H1 (cell line): ENCODE results near the gene SHC1. TPM values are rescaled to one million over a fixed set of nuclear protein-coding genes. Genes with fewer than 3 reads are reported as not detected.

Source experiments
- CTCF ChIA-PET: fragments of 300-600 bp; sonication (Branson Sonifier 250); formaldehyde crosslinking; loops from one replicate; lab custom pipeline; 2021; ENCODE audit not compliant: partially characterized antibody; lab: Charles Lee
- POLR2A ChIA-PET: fragments of 300-600 bp; sonication (Branson Sonifier 250); formaldehyde crosslinking; loops from one replicate; lab custom pipeline; 2021; ENCODE audit warnings: inconsistent platforms; ENCODE audit not compliant: partially characterized antibody; lab: Charles Lee
- DNase-seq, 2 experiments: peaks; one replicate each; pipeline versions ENCODE4 v3.0.0 to v3.0.0-alpha.2; 2010 to 2022; ENCODE audit warnings: low spot score in 2 of 2, low read depth in 1 of 2, mixed read lengths in 1 of 2
- FAIRE-seq: peaks from 2 replicates; lab custom pipeline; 2011; peaks lifted over from hg19 to GRCh38; lab: Jason Lieb, UNC
- H2AFZ ChIP-seq: 2 replicates; pipeline ENCODE4 v1.8.1; 2012; ENCODE audit warnings: low read length, inconsistent platforms
- H2AK5ac ChIP-seq: 2 replicates; pipeline ENCODE4 v1.6.1; 2013; ENCODE audit warnings: low read depth, low read length
- H2BK120ac ChIP-seq: replicated peaks from 2 replicates; pipeline ENCODE3; 2013; ENCODE audit warnings: low read depth, low read length, inconsistent platforms
- H2BK12ac ChIP-seq: 2 replicates; pipeline ENCODE4 v1.6.1; 2013; ENCODE audit warnings: low read depth, low read length
- H2BK15ac ChIP-seq: 2 replicates; pipeline ENCODE4 v1.6.1; 2013; ENCODE audit warnings: low read length
- H2BK20ac ChIP-seq: 2 replicates; pipeline ENCODE4 v1.6.1; 2013; ENCODE audit warnings: low read length
- H2BK5ac ChIP-seq: 2 replicates; pipeline ENCODE4 v1.6.1; 2013; ENCODE audit warnings: low read depth, low read length
- H3K14ac ChIP-seq: 2 replicates; pipeline ENCODE4 v1.6.1; 2013; ENCODE audit warnings: inconsistent platforms; ENCODE audit not compliant: insufficient read length
- H3K18ac ChIP-seq: 2 replicates; pipeline ENCODE4 v1.6.1; 2013; ENCODE audit warnings: low read length; ENCODE audit errors: extremely low read depth
- H3K23ac ChIP-seq: 2 replicates; pipeline ENCODE4 v1.6.1; 2013; ENCODE audit warnings: inconsistent platforms; ENCODE audit not compliant: insufficient read length
- H3K23me2 ChIP-seq: 2 replicates; pipeline ENCODE4 v1.6.1; 2013; ENCODE audit warnings: low read depth, low read length
- H3K27ac ChIP-seq: 2 replicates; pipeline ENCODE4 v1.6.1; 2011; ENCODE audit warnings: low read depth, low read length, inconsistent platforms
- H3K27me3 ChIP-seq, 4 experiments: replicated peaks in 1 of 4; 1 replicate in 1 of 4; 2 replicates in 3 of 4; pipeline versions ENCODE4 v1.6.1 to v1.8.1; 2011 to 2013; ENCODE audit warnings: low read length in 3 of 4, mild to moderate bottlenecking in 3 of 4, inconsistent platforms in 2 of 4, mixed read lengths in 2 of 4, moderate library complexity in 1 of 4; ENCODE audit not compliant: control insufficient read depth in 3 of 4, insufficient read depth in 3 of 4; ENCODE audit errors: extremely low read depth in 1 of 4
- H3K36me3 ChIP-seq, 4 experiments: 2 replicates each; pipeline versions ENCODE4 v1.6.1 to v1.8.1; 2011 to 2013; ENCODE audit warnings: mild to moderate bottlenecking in 4 of 4, low read length in 3 of 4, moderate library complexity in 2 of 4, control low read depth in 1 of 4, inconsistent platforms in 1 of 4; ENCODE audit not compliant: insufficient read depth in 4 of 4, control insufficient read depth in 2 of 4
- H3K4ac ChIP-seq: replicated peaks from 2 replicates; pipeline ENCODE3; 2013; ENCODE audit warnings: low read length, low read depth, mixed read lengths, inconsistent platforms; ENCODE audit not compliant: insufficient read length
- H3K4me1 ChIP-seq, 4 experiments: replicated peaks in 1 of 4; 1 replicate in 1 of 4; 2 replicates in 3 of 4; pipeline versions ENCODE4 v1.6.1 to v1.8.1; 2011 to 2013; ENCODE audit warnings: low read length in 3 of 4, inconsistent platforms in 2 of 4, mixed read lengths in 1 of 4; ENCODE audit not compliant: insufficient read depth in 4 of 4, control insufficient read depth in 3 of 4
- H3K4me2 ChIP-seq, 2 experiments: 2 replicates each; pipeline versions ENCODE4 v1.6.1 to v1.8.1; 2011 to 2013; ENCODE audit warnings: low read depth in 2 of 2, low read length in 2 of 2, control low read depth in 1 of 2, inconsistent platforms in 1 of 2, mild to moderate bottlenecking in 1 of 2; ENCODE audit not compliant: insufficient read depth in 1 of 2
- H3K4me3 ChIP-seq, 4 experiments: fragments of 200-600, 300-600 bp in 1 of 4; sonication (generic), shearing (Covaris generic), sonication (Bioruptor Twin) in 1 of 4; 2 replicates each; pipeline versions ENCODE4 v1.5.1 to v1.8.1; 2011 to 2016; ENCODE audit warnings: low read length in 4 of 4, low read depth in 3 of 4, control low read depth in 2 of 4, inconsistent platforms in 2 of 4, mild to moderate bottlenecking in 2 of 4, mixed read lengths in 1 of 4, moderate library complexity in 1 of 4; ENCODE audit not compliant: insufficient read depth in 2 of 4; ENCODE audit errors: extremely low read depth in 1 of 4
- H3K56ac ChIP-seq: replicated peaks from 2 replicates; pipeline ENCODE3; 2013; ENCODE audit warnings: low read depth, mild to moderate bottlenecking, mixed read lengths, low read length, inconsistent platforms; ENCODE audit not compliant: insufficient read length
- H3K79me1 ChIP-seq: 2 replicates; pipeline ENCODE4 v1.6.1; 2013; ENCODE audit warnings: low read depth, low read length, control low read depth
- H3K79me2 ChIP-seq, 2 experiments: 2 replicates each; pipeline versions ENCODE4 v1.6.1 to v1.8.1; 2012 to 2013; ENCODE audit warnings: low read length in 2 of 2, mild to moderate bottlenecking in 2 of 2, inconsistent platforms in 1 of 2; ENCODE audit not compliant: insufficient read depth in 2 of 2, control insufficient read depth in 1 of 2
- H3K9ac ChIP-seq, 4 experiments: replicated peaks in 1 of 4; 1 replicate in 1 of 4; 2 replicates in 3 of 4; pipeline versions ENCODE4 v1.6.1 to v1.8.1; 2011 to 2013; ENCODE audit warnings: low read depth in 3 of 4, low read length in 3 of 4, control low read depth in 2 of 4, mild to moderate bottlenecking in 2 of 4, moderate library complexity in 2 of 4, inconsistent platforms in 1 of 4; ENCODE audit errors: extremely low read depth in 1 of 4
- H3K9me3 ChIP-seq, 2 experiments: 2 replicates each; pipeline versions ENCODE4 v1.6.1 to v1.8.1; 2012 to 2013; ENCODE audit warnings: mild to moderate bottlenecking in 2 of 2, moderate library complexity in 2 of 2, control low read depth in 1 of 2, inconsistent platforms in 1 of 2, low read depth in 1 of 2, low read length in 1 of 2, mixed read lengths in 1 of 2; ENCODE audit not compliant: insufficient read depth in 2 of 2
- H4K20me1 ChIP-seq, 2 experiments: replicated peaks in 1 of 2; 2 replicates each; pipeline versions ENCODE3 to v1.8.1; 2011 to 2013; ENCODE audit warnings: inconsistent platforms in 2 of 2, low read length in 2 of 2, mild to moderate bottlenecking in 1 of 2; ENCODE audit not compliant: insufficient read depth in 2 of 2, control insufficient read depth in 1 of 2
- H4K5ac ChIP-seq: 2 replicates; pipeline ENCODE4 v1.6.1; 2013; ENCODE audit warnings: low read length, low read depth, mixed read lengths, inconsistent platforms; ENCODE audit not compliant: insufficient read length
- H4K8ac ChIP-seq: 2 replicates; pipeline ENCODE4 v1.8.0; 2013; ENCODE audit warnings: mild to moderate bottlenecking, moderate library complexity, low read length, inconsistent platforms; ENCODE audit not compliant: insufficient read depth; ENCODE audit errors: extremely low read depth
- H4K91ac ChIP-seq: replicated peaks from 2 replicates; pipeline ENCODE3; 2013; ENCODE audit warnings: low read length, mixed read lengths, inconsistent platforms; ENCODE audit not compliant: insufficient read length
- BACH1 ChIP-seq: IDR thresholded peaks from 2 replicates; pipeline ENCODE4 v1.6.1; 2012; ENCODE audit warnings: low read length, improper control_type of control experiment
- CBX5 ChIP-seq: fragments of 300-800, 300-1000 bp; sonication (generic); IDR thresholded peaks from 2 replicates; pipeline ENCODE4 v1.7.1; 2016; ENCODE audit warnings: antibody characterized with exemption, low read length, low read depth
- KDM1A ChIP-seq: fragments of 200-600, 300-600 bp; sonication (generic); IDR thresholded peaks from 2 replicates; pipeline ENCODE4 v1.7.1; 2016; ENCODE audit warnings: mild to moderate bottlenecking, low read length, borderline replicate concordance
- POLR2AphosphoS5 ChIP-seq: IDR thresholded peaks from 2 replicates; pipeline ENCODE4 v1.6.1; 2011; ENCODE audit warnings: low read depth, low read length
- POU5F1 ChIP-seq: IDR thresholded peaks from 2 replicates; pipeline ENCODE4 v1.6.1; 2011; ENCODE audit warnings: low read depth, mild to moderate bottlenecking, low read length, moderate library complexity
- RBBP5 ChIP-seq: IDR thresholded peaks from 2 replicates; pipeline ENCODE4 v1.7.1; 2012; ENCODE audit warnings: low read depth, mild to moderate bottlenecking, inconsistent platforms, low read length, moderate library complexity, borderline replicate concordance
- SAP30 ChIP-seq: fragments of 300-600 bp; sonication (generic); IDR thresholded peaks from 2 replicates; pipeline ENCODE4 v1.7.1; 2012; ENCODE audit warnings: low read length, moderate library complexity, mild to moderate bottlenecking, inconsistent platforms; ENCODE audit not compliant: insufficient read depth, insufficient replicate concordance
- SRF ChIP-seq: IDR thresholded peaks from 2 replicates; pipeline ENCODE4 v1.6.1; 2011; ENCODE audit warnings: mild to moderate bottlenecking, low read depth, low read length, moderate library complexity
- YY1 ChIP-seq: IDR thresholded peaks from 2 replicates; pipeline ENCODE4 v1.6.1; 2011; ENCODE audit warnings: low read depth, mild to moderate bottlenecking, low read length
- WGBS, 2 experiments: shearing (Covaris generic) in 1 of 2; methylation state at CpG; one replicate each; pipeline versions ENCODE4 v1.1.6 to v1.1.7; 2013 to 2015; ENCODE audit warnings: low lambda C conversion rate in 2 of 2, mixed read lengths in 2 of 2, inconsistent platforms in 1 of 2, low coverage in 1 of 2, missing lambda C conversion rate in 1 of 2; ENCODE audit not compliant: insufficient replicate concordance in 2 of 2, insufficient coverage in 1 of 2, insufficient read length in 1 of 2; ENCODE audit errors: extremely low coverage in 1 of 2, missing lambda C conversion rate in 1 of 2; 5-methylcytosine and 5-hydroxymethylcytosine counted together
- polyA plus RNA-seq, 7 experiments: library from polyadenylated mRNA; depleted of rRNA in 3 of 7; stranded (reverse) in 5 of 7; unstranded in 2 of 7; fragments of >200 nt in 5 of 7; fragments of 200-250 nt in 2 of 7; gene quantifications; 1 replicate in 5 of 7; 2 replicates in 1 of 7; 4 replicates in 1 of 7; pipeline versions ENCODE4 v1.2.1 to v1.2.3, GENCODE V29; 2011 to 2013; ENCODE audit warnings: missing spikeins in 2 of 7, mixed read lengths in 2 of 7
- total RNA-seq: library from RNA; stranded (reverse); fragmentation: NEBNext Ultra II Directional; extraction: Animal tissue kit (Norgen Biotek cat#: 25700); gene quantifications from 2 replicates; pipeline ENCODE4 v1.2.1, GENCODE V29; 2021

SHC1 gene
- total and polyA plus RNA-seq, 2 of the 8 experiments (the other 6 are each of a cell fraction or from before 2014, with no cell fraction given), result 177 to 212 TPM

DNA sequence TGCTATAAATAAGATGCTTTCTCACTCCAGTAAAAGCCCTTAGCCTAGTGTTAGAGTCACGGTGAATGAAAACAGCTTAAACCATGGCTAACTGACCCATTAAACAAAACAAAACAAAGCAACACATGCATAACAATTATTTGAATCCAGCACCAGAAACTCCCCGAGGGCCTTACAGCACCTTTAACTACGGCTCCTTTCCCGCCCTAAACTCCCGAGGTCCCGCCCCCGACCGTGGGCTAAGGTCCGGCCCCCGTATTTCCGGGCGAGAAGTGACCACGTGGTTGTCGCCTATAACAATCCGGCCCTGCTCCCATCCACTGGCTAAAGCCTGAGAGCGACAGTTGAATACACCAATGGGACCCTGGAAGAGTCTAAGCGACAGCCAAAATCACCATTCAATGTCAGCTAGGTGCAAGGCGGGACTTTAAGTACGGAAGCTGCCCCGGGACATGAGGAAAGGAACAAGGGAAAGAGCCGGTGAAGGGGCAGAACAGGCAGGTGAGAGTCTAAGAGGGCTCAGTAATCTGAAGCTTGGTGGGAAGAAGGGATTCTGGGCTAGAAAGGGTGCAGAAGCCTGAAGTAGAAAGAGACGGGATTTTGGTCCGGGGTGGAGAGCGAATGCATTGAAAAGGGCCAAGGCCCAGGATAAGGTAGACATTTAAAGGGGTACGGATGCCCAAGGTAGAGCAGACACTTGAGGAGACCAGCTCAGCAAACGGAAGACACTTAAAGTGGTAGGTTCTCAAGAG lies 12.5 kb upstream of the SHC1 start, which contains the start of gene FLAD1:
Gene FLAD1, plus strand, starts transcription at position 448 of the 752 bp plus-strand sequence. CDS start 351 bp downstream, outside the sequence.
- peak within 1 kb of the TSS; percentile 88 for H3K27ac ChIP-seq
- H3K36me3 ChIP-seq, result peaks cover 14 to 37% (median 26%) of the 10 kb centered on the region in 4 experiments
- ChIA-PET CTCF (interaction anchor here (0.6 to 20.6 kb wide), 19 partner anchors 9 to 772 kb away, joined by 3 to 334 read pairs (median 4); partner anchors contain the start of genes LENEP, PBXIP1 and SHC1), POLR2A (interaction anchor here (0.7 to 42.8 kb wide), 13 partner anchors 11 to 211 kb away, joined by 3 to 702 read pairs (median 6); partner anchors contain the start of genes CKS1B, EFNA4, LENEP and PBXIP1)
- DNase-seq (peak; percentile 93 to 98), FAIRE-seq (peak; percentile 86)
- H3K27me3 ChIP-seq, result no peaks in the 10 kb centered on the region
- H2BK20ac ChIP-seq, result no peak within 1 kb of the TSS
- H3K23ac ChIP-seq, result no peak within 1 kb of the TSS
- 1% methylated on average over 26 of the region's 26 CpGs; no CpG with 5 or more reads in 1 of the 2 experiments for WGBS, 2 experiments
- H3K4ac ChIP-seq, result peak within 1 kb of the TSS; percentile 93
- H4K8ac ChIP-seq, result peak within 1 kb of the TSS; percentile 82; the same call in 1 of the 2 replicates
- H3K9ac ChIP-seq, result peak within 1 kb of the TSS; percentile 78 to 97 (median 88)
- H3K23me2 ChIP-seq, result peaks cover 5% of the 10 kb centered on the region
- peaks cover 6 to 8% of the 10 kb centered on the region in 2 experiments for H4K20me1 ChIP-seq
- peak within 1 kb of the TSS; percentile 58 for H4K91ac ChIP-seq
- peak within 1 kb of the TSS; percentile 7 for H4K5ac ChIP-seq
- H2BK120ac ChIP-seq, result peak within 1 kb of the TSS; percentile 4
- H3K14ac ChIP-seq, result no peak within 1 kb of the TSS
- H3K79me1 ChIP-seq, result peaks cover 3% of the 10 kb centered on the region; the same call in 1 of the 2 replicates
- peak within 1 kb of the TSS; percentile 34 for H3K18ac ChIP-seq
- H3K4me1 ChIP-seq, result peaks cover 0 to 6% (median 2%) of the 10 kb centered on the region in 4 experiments; a peak in 3 of 7 replicates
- no peaks in the 10 kb centered on the region for H3K9me3 ChIP-seq
- peak within 1 kb of the TSS; percentile 86 to 93 for H3K4me2 ChIP-seq
- peak within 1 kb of the TSS; percentile 51 for H2BK12ac ChIP-seq
- H2AK5ac ChIP-seq, result peak within 1 kb of the TSS; percentile 44
- H2AFZ ChIP-seq, result no peak within 1 kb of the TSS
- peak within 1 kb of the TSS; percentile 43 for H3K56ac ChIP-seq
- H3K79me2 ChIP-seq, result peaks cover 4 to 58% of the 10 kb centered on the region in 2 experiments
- H2BK15ac ChIP-seq, result no peak within 1 kb of the TSS; the same call in 1 of the 2 replicates
- H3K4me3 ChIP-seq, result peak within 1 kb of the TSS; percentile 87 to 99 (median 96)
- peak within 1 kb of the TSS; percentile 86 for H2BK5ac ChIP-seq
- TF ChIP-seq SAP30 (peak; percentile 81), POU5F1 (peak; percentile 51; the same call in 1 of the 2 replicates), RBBP5 (no peak), KDM1A (no peak), YY1 (0 out of 2 replicates have a peak, but pooled peaks have one; percentile 5), CBX5 (no peak), POLR2AphosphoS5 (peak; percentile 53; the same call in 1 of the 2 replicates), SRF (no peak), BACH1 (no peak)
